WTC11 (cell line): ENCODE data around the gene CLEC16A.

Experiments
- CTCF ChIP-seq: fragments of 200-600 bp; IDR thresholded peaks from 2 replicates; pipeline ENCODE4 v1.8.0; 2022; ENCODE audit warnings: antibody characterized with exemption
- FOXP1 ChIP-seq: sonication (generic); formaldehyde crosslinking; IDR thresholded peaks from 2 replicates; pipeline ENCODE4 v1.8.0; 2022; ENCODE audit warnings: missing genetic modification reagents, mild to moderate bottlenecking, moderate library complexity, borderline replicate concordance
- JUN ChIP-seq: sonication (generic); formaldehyde crosslinking; IDR thresholded peaks from 2 replicates; pipeline ENCODE4 v1.8.0; 2023; ENCODE audit warnings: mild to moderate bottlenecking, missing genetic modification reagents
- SP1 ChIP-seq: sonication (generic); formaldehyde crosslinking; conservative IDR thresholded peaks from 2 replicates; pipeline ENCODE4 v1.8.1; 2022; ENCODE audit warnings: missing genetic modification reagents
- ZNF512 ChIP-seq: sonication (generic); formaldehyde crosslinking; IDR thresholded peaks from 2 replicates; pipeline ENCODE4 v1.8.1; 2022; ENCODE audit warnings: missing genetic modification reagents, borderline replicate concordance

- TF ChIP-seq ZNF512 (CRISPR knock-in tag) (no peak), FOXP1 (CRISPR knock-in tag) (no peak), CTCF (no peak), JUN (CRISPR knock-in tag) (no peak), SP1 (CRISPR knock-in tag) (no peak)
Measured at GRCh38 chr16:11191665-11192064, 247.3 kb downstream of the CLEC16A start.
